LNCaP clone FGC (cell line): Measurements from ENCODE around the gene USHBP1.

Experiments used
- DNase-seq: peaks from one replicate; pipeline ENCODE4 v3.0.0-alpha.2; 2011; ENCODE audit warnings: low read depth
- H3K4me3 ChIP-seq: 2 replicates; pipeline ENCODE4 v1.5.1; 2011; ENCODE audit warnings: mild to moderate bottlenecking, low read depth, low read length, control low read depth
- TF ChIP-seq, protein P1 (sequence below): IDR thresholded peaks from 2 replicates; pipeline ENCODE4 v1.5.1; 2012; ENCODE audit warnings: mild to moderate bottlenecking; ENCODE audit not compliant: control insufficient read depth, insufficient read depth; ENCODE audit errors: extremely low read depth

USHBP1 gene

DNA sequence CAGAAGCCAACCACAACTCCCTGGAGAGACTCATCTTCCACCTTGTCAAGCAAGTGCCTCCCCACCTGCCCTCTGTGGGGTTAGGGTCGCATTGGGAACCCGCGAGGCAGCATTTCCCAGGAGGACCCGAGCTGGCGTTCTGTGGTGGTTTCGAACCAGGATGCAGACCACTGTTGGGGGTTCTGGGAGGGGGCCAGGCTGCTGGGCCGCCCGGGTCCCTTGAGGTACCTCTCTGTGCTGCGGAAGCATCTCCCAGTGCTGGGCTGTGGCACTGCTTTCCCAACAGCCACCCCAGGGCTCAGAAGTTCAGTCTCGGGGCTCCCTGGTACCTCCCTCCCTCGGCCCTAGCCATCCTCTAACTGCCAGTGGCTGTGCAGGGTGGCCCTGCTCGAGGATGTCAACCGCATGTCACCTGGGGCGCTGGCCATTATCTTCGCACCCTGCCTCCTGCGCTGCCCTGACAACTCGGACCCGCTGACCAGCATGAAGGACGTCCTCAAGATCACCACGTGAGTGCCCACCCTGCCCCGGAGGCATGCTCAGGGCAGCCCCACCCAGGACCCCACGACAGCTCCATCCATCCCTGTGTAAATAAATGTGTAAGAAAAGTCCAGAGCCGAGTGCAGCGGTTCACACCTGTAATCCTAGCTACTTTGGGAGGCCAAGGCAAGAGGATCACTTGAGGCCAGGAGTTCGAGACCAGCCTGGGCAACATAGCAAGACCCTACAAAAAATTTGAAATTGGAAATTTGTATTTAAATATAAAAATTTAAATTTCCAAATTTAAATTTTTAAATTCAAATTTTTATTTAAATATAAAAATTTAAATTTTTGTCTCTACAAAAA lies 57.6 kb downstream of the USHBP1 start:
- TF ChIP-seq, protein P1, sequence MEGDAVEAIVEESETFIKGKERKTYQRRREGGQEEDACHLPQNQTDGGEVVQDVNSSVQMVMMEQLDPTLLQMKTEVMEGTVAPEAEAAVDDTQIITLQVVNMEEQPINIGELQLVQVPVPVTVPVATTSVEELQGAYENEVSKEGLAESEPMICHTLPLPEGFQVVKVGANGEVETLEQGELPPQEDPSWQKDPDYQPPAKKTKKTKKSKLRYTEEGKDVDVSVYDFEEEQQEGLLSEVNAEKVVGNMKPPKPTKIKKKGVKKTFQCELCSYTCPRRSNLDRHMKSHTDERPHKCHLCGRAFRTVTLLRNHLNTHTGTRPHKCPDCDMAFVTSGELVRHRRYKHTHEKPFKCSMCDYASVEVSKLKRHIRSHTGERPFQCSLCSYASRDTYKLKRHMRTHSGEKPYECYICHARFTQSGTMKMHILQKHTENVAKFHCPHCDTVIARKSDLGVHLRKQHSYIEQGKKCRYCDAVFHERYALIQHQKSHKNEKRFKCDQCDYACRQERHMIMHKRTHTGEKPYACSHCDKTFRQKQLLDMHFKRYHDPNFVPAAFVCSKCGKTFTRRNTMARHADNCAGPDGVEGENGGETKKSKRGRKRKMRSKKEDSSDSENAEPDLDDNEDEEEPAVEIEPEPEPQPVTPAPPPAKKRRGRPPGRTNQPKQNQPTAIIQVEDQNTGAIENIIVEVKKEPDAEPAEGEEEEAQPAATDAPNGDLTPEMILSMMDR = no peak
- DNase-seq = no peak
- H3K4me3 ChIP-seq = no peak overlapping the region

DNA sequence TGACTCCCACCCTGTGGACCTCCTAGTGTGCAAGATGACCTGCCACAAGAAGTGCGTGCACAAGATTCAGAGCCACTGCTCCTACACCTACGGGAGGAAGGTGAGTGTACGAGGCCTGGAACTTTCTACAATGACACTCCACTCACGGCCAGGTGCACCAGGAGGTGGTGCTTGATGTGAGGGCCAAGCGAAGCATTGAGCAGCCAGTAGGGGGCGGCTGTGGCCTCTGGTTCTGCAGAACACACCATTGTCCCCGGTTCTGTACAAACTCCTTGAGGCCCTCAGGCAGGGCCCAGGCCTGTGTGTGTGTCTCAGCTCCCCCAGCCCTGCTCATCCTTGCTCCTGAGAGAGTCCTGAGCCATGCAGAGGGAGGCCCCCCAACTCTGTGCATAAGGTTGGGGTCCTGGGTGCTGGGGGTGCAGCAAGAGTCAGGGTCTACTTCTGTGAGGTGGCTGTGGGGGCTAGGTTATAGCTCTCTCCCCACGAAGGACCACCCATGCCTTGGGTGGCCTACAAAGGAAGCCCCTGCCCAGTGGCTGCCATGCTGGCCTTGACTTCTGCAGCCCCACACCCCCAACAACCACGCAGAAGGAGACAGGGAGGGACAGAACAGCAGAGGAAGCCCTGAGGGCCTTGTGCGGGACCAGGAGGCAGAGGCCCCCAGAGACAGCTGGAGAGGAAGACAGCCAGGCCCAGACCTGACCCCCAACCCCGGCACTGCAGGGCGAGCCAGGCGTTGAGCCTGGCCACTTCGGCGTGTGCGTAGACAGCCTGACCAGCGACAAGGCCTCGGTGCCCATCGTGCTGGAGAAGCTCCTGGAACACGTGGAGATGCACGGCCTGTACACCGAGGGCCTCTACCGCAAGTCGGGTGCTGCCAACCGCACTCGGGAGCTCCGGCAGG lies 59.1 kb downstream of the USHBP1 start:
- no peak overlapping the region for H3K4me3 ChIP-seq
- TF ChIP-seq, protein P1 = peak; percentile 56
- peak; percentile 30 for DNase-seq

DNA sequence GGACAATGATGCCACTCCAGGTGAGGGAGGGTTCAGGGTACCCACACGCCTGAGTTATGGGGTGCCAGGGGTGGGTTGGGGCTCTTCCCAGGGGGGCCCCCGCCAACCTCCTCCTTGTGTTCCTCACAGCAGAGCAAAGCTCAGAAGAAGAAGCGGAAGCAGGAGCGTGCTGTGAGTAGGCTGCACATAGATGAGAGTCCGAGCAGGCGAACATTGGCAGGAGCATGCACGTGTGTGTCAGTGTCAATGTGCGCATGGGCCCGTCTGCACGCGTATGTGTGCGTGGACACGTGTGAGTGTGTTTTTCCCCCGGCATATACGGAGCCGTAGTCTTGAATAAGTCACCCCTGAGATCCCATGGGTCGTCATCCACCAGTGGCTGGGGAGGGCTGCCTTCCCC lies 61.8 kb downstream of the USHBP1 start:
- no peak for DNase-seq
- H3K4me3 ChIP-seq = no peak overlapping the region
- TF ChIP-seq, protein P1 = no peak

DNA sequence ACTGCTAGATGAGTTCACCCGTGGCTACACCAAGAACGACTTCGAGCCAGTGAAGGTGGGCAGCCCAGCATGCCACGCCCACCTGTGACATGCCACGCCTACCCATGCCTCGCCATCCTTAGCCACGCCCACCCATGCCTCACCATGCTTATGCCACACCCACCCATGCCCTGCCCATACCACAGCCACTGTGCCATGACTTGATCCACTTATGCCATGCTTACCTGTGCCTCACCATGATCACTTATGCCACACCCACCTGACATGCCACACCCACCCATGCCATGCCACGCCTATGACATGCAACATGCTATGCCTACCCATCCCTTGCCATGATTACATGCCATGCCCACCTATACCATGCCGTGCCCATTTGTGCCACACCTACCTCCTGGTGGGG lies 62.3 kb downstream of the USHBP1 start:
- no peak overlapping the region for H3K4me3 ChIP-seq
- TF ChIP-seq, protein P1 = no peak
- no peak for DNase-seq

DNA sequence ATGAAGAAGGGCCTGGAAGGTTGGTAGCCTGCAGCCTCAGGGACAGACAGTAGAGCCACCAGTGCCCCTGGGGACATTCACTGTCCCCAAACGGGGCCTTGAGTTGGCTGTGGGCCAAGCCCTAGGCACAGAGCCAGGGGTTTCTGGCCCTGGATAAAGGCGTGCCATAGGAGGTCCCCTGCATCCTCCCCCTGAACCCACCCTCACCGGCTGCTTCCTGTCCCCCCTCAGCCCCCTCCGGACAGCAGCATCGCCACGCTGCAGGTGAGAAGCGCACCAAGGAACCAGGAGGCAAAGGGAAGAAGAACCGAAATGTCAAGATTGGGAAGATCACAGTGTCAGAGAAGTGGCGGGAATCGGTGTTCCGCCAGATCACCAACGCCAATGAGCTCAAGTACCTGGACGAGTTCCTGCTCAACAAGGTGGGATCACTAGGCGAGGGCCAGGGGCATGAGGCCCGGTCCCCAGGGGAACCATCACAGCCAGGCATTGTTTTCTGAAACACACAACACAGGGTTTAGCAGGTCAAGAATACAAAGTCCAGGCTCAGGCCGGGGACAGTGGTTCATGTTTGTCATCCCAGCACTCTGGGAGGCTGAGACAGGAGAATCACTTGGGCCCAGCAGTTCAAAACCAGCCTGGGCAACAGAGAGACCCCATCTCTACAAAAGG lies 64.0 kb downstream of the USHBP1 start:
- TF ChIP-seq, protein P1 = no peak
- no peak for DNase-seq
- H3K4me3 ChIP-seq = no peak overlapping the region
